Hematopoietic multipotent progenitor cell treated with erythropoietin and hydrocortisone succinate and interleukin-3 and kit ligand, for 4 days (in vitro differentiated cells): ENCODE results near the gene TOMM40L.

Experiments
- DNase-seq: peaks from one replicate; pipeline ENCODE4 v3.0.0-alpha.2; 2015

Gene TOMM40L

GRCh38 chr1:161258439-161259344 is 32.8 kb downstream of the TOMM40L start, which contains the start of gene PCP4L1:
Gene PCP4L1 (plus strand): TSS chr1:161258745. CDS start chr1:161258975, 230 bp downstream.
- peak; percentile 72 for DNase-seq

GRCh38 chr1:161259345-161259702 is 33.5 kb downstream of the TOMM40L start:
- DNase-seq: no peak

GRCh38 chr1:161259765-161260164 is 33.9 kb downstream of the TOMM40L start:
- no peak for DNase-seq

GRCh38 chr1:161260376-161261260 is 34.8 kb downstream of the TOMM40L start:
- no peak for DNase-seq

GRCh38 chr1:161261261-161262235 is 35.7 kb downstream of the TOMM40L start:
- DNase-seq: no peak

- no peak for DNase-seq
Measured at GRCh38 chr1:161265305-161265704, 39.4 kb downstream of the TOMM40L start.

GRCh38 chr1:161266202-161266601 is 40.3 kb downstream of the TOMM40L start:
- DNase-seq: no peak

- DNase-seq: no peak
Measured at GRCh38 chr1:161266836-161267235, 41.0 kb downstream of the TOMM40L start.

GRCh38 chr1:161267321-161267720 is 41.5 kb downstream of the TOMM40L start:
- DNase-seq: peak; percentile 76

GRCh38 chr1:161273402-161273801 is 47.5 kb downstream of the TOMM40L start:
- no peak for DNase-seq

GRCh38 chr1:161274874-161275273 is 49.0 kb downstream of the TOMM40L start:
- DNase-seq: no peak
